Stimulated activated naive B cell treated with anti-CD40 and anti-IgM and Interleukin-4, amounts not matched to agents 10 μg/mL and 1 μg/mL and 100 μg/mL, for 72 hours (primary cell): ENCODE data around the gene CNTN6.

Experiments used
- ATAC-seq, 2 donors: fragments of 150-1000 bp; cut with Tn5 transposase; replicated peaks; 2 replicates each; pipeline ENCODE4 v1.10.0; 2021; ENCODE audit warnings: moderate library complexity in 1 of 2
- DNase-seq: peaks from one replicate; pipeline ENCODE4 v3.0.0; 2021
- H3K27ac Mint-ChIP-seq: one replicate; pipeline ENCODE4 v1.8.0; 2022; ENCODE audit warnings: mild to moderate bottlenecking, mixed read lengths
- H3K27me3 Mint-ChIP-seq, 2 donors: one replicate each; pipeline ENCODE4 v1.8.0; 2022; ENCODE audit warnings: mixed read lengths in 2 of 2
- H3K36me3 Mint-ChIP-seq, 2 donors: one replicate each; pipeline ENCODE4 v1.8.0; 2022; ENCODE audit warnings: mixed read lengths in 2 of 2, mild to moderate bottlenecking in 1 of 2
- H3K4me1 Mint-ChIP-seq, 2 donors: one replicate each; pipeline ENCODE4 v1.8.0; 2022; ENCODE audit warnings: mixed read lengths in 2 of 2, mild to moderate bottlenecking in 1 of 2
- H3K4me3 Mint-ChIP-seq, 2 donors: one replicate each; pipeline ENCODE4 v1.8.0; 2022; ENCODE audit warnings: mild to moderate bottlenecking in 2 of 2, mixed read lengths in 2 of 2, moderate library complexity in 1 of 2
- H3K9me3 Mint-ChIP-seq, 2 donors: one replicate each; pipeline ENCODE4 v1.8.0; 2022; ENCODE audit warnings: mixed read lengths in 2 of 2, mild to moderate bottlenecking in 1 of 2

CNTN6 gene

GRCh38 chr3:1200371-1200770, 107.5 kb downstream of the CNTN6 start:
- DNase-seq (no peak), ATAC-seq (no peak)
- Mint-ChIP-seq H3K27me3 (no peaks in the 10 kb centered on the region), H3K27ac (no peak overlapping the region), H3K4me1 (no peaks in the 10 kb centered on the region), H3K36me3 (no peaks in the 10 kb centered on the region), H3K9me3 (peaks cover 0 to 2% of the 10 kb centered on the region in 2 donors), H3K4me3 (no peak overlapping the region)

- Mint-ChIP-seq H3K4me3 (no peak overlapping the region), H3K9me3 (no peaks in the 10 kb centered on the region), H3K27me3 (no peaks in the 10 kb centered on the region), H3K27ac (no peak overlapping the region), H3K36me3 (no peaks in the 10 kb centered on the region), H3K4me1 (no peaks in the 10 kb centered on the region)
- no peak for ATAC-seq
- DNase-seq: no peak
Measured at GRCh38 chr3:1207904-1208303, 115.1 kb downstream of the CNTN6 start.

- Mint-ChIP-seq H3K4me3 (no peak overlapping the region), H3K36me3 (no peaks in the 10 kb centered on the region), H3K27ac (no peak overlapping the region), H3K9me3 (peaks cover 0 to 7% of the 10 kb centered on the region in 2 donors), H3K27me3 (no peaks in the 10 kb centered on the region), H3K4me1 (no peaks in the 10 kb centered on the region)
- DNase-seq (no peak), ATAC-seq (no peak)
Measured at GRCh38 chr3:1214933-1215332, 122.1 kb downstream of the CNTN6 start.

- no peaks in the 10 kb centered on the region for H3K36me3 Mint-ChIP-seq
- no peak for DNase-seq
- no peaks in the 10 kb centered on the region for H3K27me3 Mint-ChIP-seq
- ATAC-seq: no peak
- no peak overlapping the region for H3K27ac Mint-ChIP-seq
- H3K4me1 Mint-ChIP-seq: no peaks in the 10 kb centered on the region
- H3K9me3 Mint-ChIP-seq: peaks cover 0 to 8% of the 10 kb centered on the region in 2 donors
- H3K4me3 Mint-ChIP-seq: no peak overlapping the region
Measured at GRCh38 chr3:1216856-1217255, 124.0 kb downstream of the CNTN6 start.

GRCh38 chr3:1227111-1227510, 134.3 kb downstream of the CNTN6 start:
- no peaks in the 10 kb centered on the region for H3K4me1 Mint-ChIP-seq
- no peaks in the 10 kb centered on the region for H3K36me3 Mint-ChIP-seq
- H3K4me3 Mint-ChIP-seq: no peak overlapping the region
- ATAC-seq (no peak), DNase-seq (no peak)
- no peak overlapping the region for H3K27ac Mint-ChIP-seq
- no peaks in the 10 kb centered on the region for H3K27me3 Mint-ChIP-seq
- H3K9me3 Mint-ChIP-seq: peaks cover 0 to 2% of the 10 kb centered on the region in 2 donors

- Mint-ChIP-seq H3K9me3 (peaks cover 0 to 2% of the 10 kb centered on the region in 2 donors), H3K4me1 (no peaks in the 10 kb centered on the region), H3K27ac (no peak overlapping the region), H3K4me3 (no peak overlapping the region), H3K27me3 (no peaks in the 10 kb centered on the region), H3K36me3 (no peaks in the 10 kb centered on the region)
- ATAC-seq (no peak), DNase-seq (no peak)
Measured at GRCh38 chr3:1228289-1228688, 135.5 kb downstream of the CNTN6 start.

- no peaks in the 10 kb centered on the region for H3K36me3 Mint-ChIP-seq
- H3K9me3 Mint-ChIP-seq: peaks cover 0 to 2% of the 10 kb centered on the region in 2 donors
- no peak overlapping the region for H3K27ac Mint-ChIP-seq
- no peak for ATAC-seq
- H3K4me3 Mint-ChIP-seq: no peak overlapping the region
- H3K27me3 Mint-ChIP-seq: no peaks in the 10 kb centered on the region
- DNase-seq: no peak
- no peaks in the 10 kb centered on the region for H3K4me1 Mint-ChIP-seq
Measured at GRCh38 chr3:1230920-1231319, 138.1 kb downstream of the CNTN6 start.

- DNase-seq (no peak), ATAC-seq (no peak)
- Mint-ChIP-seq H3K4me3 (no peak overlapping the region), H3K27me3 (no peaks in the 10 kb centered on the region), H3K9me3 (peaks cover 0 to 4% of the 10 kb centered on the region in 2 donors), H3K36me3 (no peaks in the 10 kb centered on the region), H3K27ac (no peak overlapping the region), H3K4me1 (no peaks in the 10 kb centered on the region)
Measured at GRCh38 chr3:1232276-1232675, 139.5 kb downstream of the CNTN6 start.

- peaks cover 0 to 2% of the 10 kb centered on the region in 2 donors for H3K9me3 Mint-ChIP-seq
Measured at GRCh38 chr3:1235526-1236120, 142.8 kb downstream of the CNTN6 start.

GRCh38 chr3:1251282-1252060, 158.6 kb downstream of the CNTN6 start:
- Mint-ChIP-seq H3K27ac (no peak overlapping the region), H3K36me3 (no peaks in the 10 kb centered on the region), H3K4me3 (no peak overlapping the region), H3K4me1 (no peaks in the 10 kb centered on the region), H3K9me3 (peaks cover 0 to 10% of the 10 kb centered on the region in 2 donors), H3K27me3 (no peaks in the 10 kb centered on the region)
- ATAC-seq (no peak), DNase-seq (no peak)

More at GRCh38 chr3:1235526-1236120, 142.8 kb downstream of the CNTN6 start:
- Mint-ChIP-seq H3K36me3 (no peaks in the 10 kb centered on the region), H3K27me3 (no peaks in the 10 kb centered on the region), H3K4me3 (no peak overlapping the region), H3K4me1 (no peaks in the 10 kb centered on the region), H3K27ac (no peak overlapping the region)
- DNase-seq (no peak), ATAC-seq (no peak)

GRCh38 chr3:1252061-1252430, 159.2 kb downstream of the CNTN6 start:
- peaks cover 0 to 10% of the 10 kb centered on the region in 2 donors for H3K9me3 Mint-ChIP-seq

GRCh38 chr3:1262246-1262645, 169.4 kb downstream of the CNTN6 start:
- DNase-seq (no peak), ATAC-seq (no peak)
- Mint-ChIP-seq H3K9me3 (peaks cover 0 to 2% of the 10 kb centered on the region in 2 donors), H3K27ac (no peak overlapping the region), H3K27me3 (no peaks in the 10 kb centered on the region), H3K4me3 (no peak overlapping the region), H3K4me1 (no peaks in the 10 kb centered on the region), H3K36me3 (no peaks in the 10 kb centered on the region)

More at GRCh38 chr3:1252061-1252430, 159.2 kb downstream of the CNTN6 start:
- H3K4me3 Mint-ChIP-seq: no peak overlapping the region
- H3K27ac Mint-ChIP-seq: no peak overlapping the region
- H3K36me3 Mint-ChIP-seq: no peaks in the 10 kb centered on the region
- no peaks in the 10 kb centered on the region for H3K4me1 Mint-ChIP-seq
- H3K27me3 Mint-ChIP-seq: no peaks in the 10 kb centered on the region
- no peak for ATAC-seq
- no peak for DNase-seq

GRCh38 chr3:1263121-1263520, 170.3 kb downstream of the CNTN6 start:
- H3K9me3 Mint-ChIP-seq: peaks cover 0 to 2% of the 10 kb centered on the region in 2 donors
- no peak overlapping the region for H3K27ac Mint-ChIP-seq
- DNase-seq (no peak), ATAC-seq (no peak)
- no peak overlapping the region for H3K4me3 Mint-ChIP-seq
- H3K36me3 Mint-ChIP-seq: no peaks in the 10 kb centered on the region
- no peaks in the 10 kb centered on the region for H3K4me1 Mint-ChIP-seq
- no peaks in the 10 kb centered on the region for H3K27me3 Mint-ChIP-seq

- Mint-ChIP-seq H3K4me3 (no peak overlapping the region), H3K9me3 (peaks cover 0 to 6% of the 10 kb centered on the region in 2 donors), H3K27me3 (no peaks in the 10 kb centered on the region), H3K27ac (no peak overlapping the region), H3K4me1 (no peaks in the 10 kb centered on the region), H3K36me3 (no peaks in the 10 kb centered on the region)
- DNase-seq (no peak), ATAC-seq (no peak)
Measured at GRCh38 chr3:1269808-1270207, 177.0 kb downstream of the CNTN6 start.

- Mint-ChIP-seq H3K9me3 (peaks cover 0 to 6% of the 10 kb centered on the region in 2 donors), H3K4me1 (no peaks in the 10 kb centered on the region), H3K27ac (no peak overlapping the region), H3K36me3 (no peaks in the 10 kb centered on the region), H3K27me3 (no peaks in the 10 kb centered on the region), H3K4me3 (no peak overlapping the region)
- ATAC-seq (no peak), DNase-seq (no peak)
Measured at GRCh38 chr3:1272546-1273265, 179.9 kb downstream of the CNTN6 start.
